ENCODE results near the gene EDNRB.

Gene EDNRB

DNA sequence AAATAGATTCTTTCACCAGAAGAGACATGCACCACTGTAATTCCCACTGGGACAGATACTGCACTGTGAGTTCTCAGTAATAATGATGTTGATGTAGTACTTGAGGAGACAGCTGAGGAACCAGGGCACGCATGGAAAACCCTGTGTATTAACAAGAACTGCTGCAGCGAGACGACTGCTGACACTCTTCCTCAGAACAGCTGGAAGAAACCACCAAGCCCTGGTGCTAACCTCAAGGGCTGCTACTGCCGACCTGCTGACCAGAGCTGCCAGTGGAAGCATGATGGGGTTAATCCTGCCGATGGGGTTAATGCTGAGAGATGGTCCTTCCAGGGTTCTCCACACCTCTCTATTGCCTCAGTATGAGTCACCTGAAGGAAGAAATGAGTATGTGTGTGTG lies 45.6 kb downstream of the EDNRB start:
- Histone ChIP-seq H3K4me1 (ENCODE audit: control insufficient read depth, insufficient read depth, low read length, poor library complexity, severe bottlenecking) (no peaks in the 10 kb centered on the region), H3K4me3 (ENCODE audit: extremely low read depth, insufficient read depth, low read length, poor library complexity, severe bottlenecking) (no peak overlapping the region), H3K36me3 (ENCODE audit: control insufficient read depth, insufficient read depth, low read length) (no peaks in the 10 kb centered on the region), H3K27ac (ENCODE audit: low read depth, low read length, severe bottlenecking) (no peak overlapping the region), H3K9me3 (ENCODE audit: control insufficient read depth, low read length) (peaks cover 3% of the 10 kb centered on the region)
- 83 to 90% methylated on average over 3 to 4 of the region's 5 CpGs for WGBS, 2 experiments (ENCODE audit: insufficient coverage in 2 of 2)

DNA sequence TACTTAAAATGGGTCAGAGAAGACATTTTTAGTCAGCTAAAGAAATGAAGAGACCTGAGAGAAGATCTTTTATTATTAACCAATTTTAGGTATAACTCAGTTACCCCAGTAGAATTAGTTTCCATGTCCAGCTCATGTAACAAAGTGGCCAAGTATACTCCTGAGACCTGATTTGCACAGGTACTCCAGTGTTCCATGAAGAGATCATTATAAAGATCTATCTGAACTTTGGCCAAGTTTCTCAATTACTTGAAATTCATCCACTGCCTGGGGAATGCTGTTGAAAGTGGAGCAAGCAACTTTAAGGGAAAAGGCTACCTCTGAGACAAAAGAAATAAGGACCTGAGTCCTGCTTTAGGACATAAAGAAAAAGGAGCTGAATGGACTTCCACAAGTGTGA lies 47.0 kb downstream of the EDNRB start:
- no peaks in the 10 kb centered on the region for H3K4me1 ChIP-seq (ENCODE audit: control insufficient read depth, insufficient read depth, low read length, poor library complexity, severe bottlenecking)
- H3K9me3 ChIP-seq (ENCODE audit: control insufficient read depth, low read length): peaks cover 3% of the 10 kb centered on the region
- H3K27ac ChIP-seq (ENCODE audit: low read depth, low read length, severe bottlenecking): no peak overlapping the region
- H3K36me3 ChIP-seq (ENCODE audit: control insufficient read depth, insufficient read depth, low read length): no peaks in the 10 kb centered on the region
- no peak overlapping the region for H3K4me3 ChIP-seq (ENCODE audit: extremely low read depth, insufficient read depth, low read length, poor library complexity, severe bottlenecking)

DNA sequence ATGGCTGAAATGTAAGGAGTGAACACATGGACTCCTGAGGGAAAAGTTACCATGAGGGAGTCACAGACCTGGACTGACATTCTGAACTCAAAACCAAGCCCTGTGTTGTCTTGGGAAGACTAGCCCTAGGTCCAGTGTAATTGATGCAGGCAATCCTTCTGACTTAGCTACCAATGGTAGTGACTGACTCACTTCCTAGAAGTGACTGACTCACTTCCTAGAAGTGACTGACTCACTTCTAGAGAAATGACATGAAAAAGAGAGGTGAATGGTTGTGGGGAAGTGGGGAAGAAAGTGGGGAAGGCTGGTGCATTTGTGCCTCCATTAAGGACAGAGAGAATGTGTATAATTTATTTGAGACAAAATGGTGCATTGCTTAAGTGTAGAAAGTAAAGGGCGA lies 49.9 kb downstream of the EDNRB start:
- WGBS, 2 experiments (ENCODE audit: insufficient coverage in 2 of 2): 91 to 92% methylated on average over 1 of the region's 1 CpG

DNA sequence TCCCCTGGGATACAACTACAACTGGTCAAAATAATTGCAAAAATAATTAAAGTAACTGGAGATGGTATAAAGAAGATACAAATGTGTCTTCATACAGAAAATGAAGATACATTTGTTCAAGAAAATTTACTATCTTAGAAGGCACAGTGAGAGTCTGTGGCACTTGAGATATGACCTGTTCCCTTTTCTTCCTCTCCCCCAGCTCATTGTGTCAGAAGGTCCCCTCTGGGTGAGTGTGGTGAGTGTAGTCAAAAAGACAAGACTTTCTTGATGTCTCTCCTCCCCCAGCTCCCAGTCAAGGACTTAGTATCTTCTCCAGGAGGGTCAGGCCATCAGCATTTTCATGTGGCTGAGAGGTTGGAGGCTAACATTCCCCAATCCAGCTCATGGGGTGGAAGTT lies 51.7 kb downstream of the EDNRB start:
- no peaks in the 10 kb centered on the region for H3K36me3 ChIP-seq (ENCODE audit: control insufficient read depth, insufficient read depth, low read length)
- peaks cover 3% of the 10 kb centered on the region for H3K4me1 ChIP-seq (ENCODE audit: control insufficient read depth, insufficient read depth, low read length, poor library complexity, severe bottlenecking)
- no peak overlapping the region for H3K27ac ChIP-seq (ENCODE audit: low read depth, low read length, severe bottlenecking)
- H3K4me3 ChIP-seq (ENCODE audit: extremely low read depth, insufficient read depth, low read length, poor library complexity, severe bottlenecking): no peak overlapping the region
- no peaks in the 10 kb centered on the region for H3K9me3 ChIP-seq (ENCODE audit: control insufficient read depth, low read length)

More for the DNA sequence above, 49.9 kb downstream of the EDNRB start:
- Histone ChIP-seq H3K27ac (ENCODE audit: low read depth, low read length, severe bottlenecking) (no peak overlapping the region), H3K4me1 (ENCODE audit: control insufficient read depth, insufficient read depth, low read length, poor library complexity, severe bottlenecking) (no peaks in the 10 kb centered on the region), H3K9me3 (ENCODE audit: control insufficient read depth, low read length) (peaks cover 3% of the 10 kb centered on the region), H3K4me3 (ENCODE audit: extremely low read depth, insufficient read depth, low read length, poor library complexity, severe bottlenecking) (no peak overlapping the region), H3K36me3 (ENCODE audit: control insufficient read depth, insufficient read depth, low read length) (no peaks in the 10 kb centered on the region)

DNA sequence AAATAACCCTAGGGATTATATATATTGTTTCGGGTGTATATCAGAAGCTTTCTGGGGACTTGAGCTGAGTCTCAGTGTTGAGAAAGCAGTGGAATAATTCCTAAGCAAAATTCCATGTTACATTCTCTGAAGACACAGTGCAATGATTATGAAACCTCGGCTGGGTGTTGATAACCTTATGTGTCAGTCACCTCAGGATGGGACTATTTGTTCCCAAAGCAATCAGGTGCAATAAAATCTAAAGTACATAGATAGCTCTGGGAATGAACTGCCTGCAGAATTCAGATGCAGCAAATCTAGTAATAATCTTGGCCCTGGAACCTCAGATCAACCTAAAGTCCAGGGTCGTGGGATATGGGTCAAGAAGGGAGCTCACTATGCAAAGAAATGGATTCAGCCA lies 53.0 kb downstream of the EDNRB start:
- Histone ChIP-seq H3K4me1 (ENCODE audit: control insufficient read depth, insufficient read depth, low read length, poor library complexity, severe bottlenecking) (peaks cover 11% of the 10 kb centered on the region), H3K27ac (ENCODE audit: low read depth, low read length, severe bottlenecking) (no peak overlapping the region), H3K9me3 (ENCODE audit: control insufficient read depth, low read length) (no peaks in the 10 kb centered on the region), H3K36me3 (ENCODE audit: control insufficient read depth, insufficient read depth, low read length) (no peaks in the 10 kb centered on the region), H3K4me3 (ENCODE audit: extremely low read depth, insufficient read depth, low read length, poor library complexity, severe bottlenecking) (no peak overlapping the region)
- 88 to 94% methylated on average over 2 of the region's 3 CpGs for WGBS, 2 experiments (ENCODE audit: insufficient coverage in 2 of 2)

DNA sequence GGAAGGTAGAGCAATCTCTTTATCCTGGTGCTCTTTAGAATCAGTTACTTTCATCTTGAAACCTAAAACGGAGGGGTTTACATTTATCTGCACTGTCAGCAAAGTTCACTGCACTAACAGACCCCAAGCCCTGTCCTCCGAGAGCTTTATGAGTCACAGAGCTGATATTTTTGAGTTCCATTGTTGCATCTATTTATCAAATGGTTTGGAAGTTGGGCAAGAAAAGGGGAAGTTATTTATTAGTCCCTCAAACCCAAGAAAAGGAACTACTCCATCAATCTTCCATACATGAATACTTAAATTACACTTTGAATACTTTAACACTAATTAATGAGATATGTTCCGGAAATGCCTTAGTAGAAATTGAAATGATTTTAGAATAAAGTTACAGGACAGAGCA lies 55.5 kb downstream of the EDNRB start:
- Histone ChIP-seq H3K36me3 (ENCODE audit: control insufficient read depth, insufficient read depth, low read length) (no peaks in the 10 kb centered on the region), H3K4me3 (ENCODE audit: extremely low read depth, insufficient read depth, low read length, poor library complexity, severe bottlenecking) (no peak overlapping the region), H3K9me3 (ENCODE audit: control insufficient read depth, low read length) (no peaks in the 10 kb centered on the region), H3K27ac (ENCODE audit: low read depth, low read length, severe bottlenecking) (no peak overlapping the region), H3K4me1 (ENCODE audit: control insufficient read depth, insufficient read depth, low read length, poor library complexity, severe bottlenecking) (peaks cover 11% of the 10 kb centered on the region)
- WGBS, 2 experiments (ENCODE audit: insufficient coverage in 2 of 2): 20 to 60% methylated on average over 1 of the region's 3 CpGs

DNA sequence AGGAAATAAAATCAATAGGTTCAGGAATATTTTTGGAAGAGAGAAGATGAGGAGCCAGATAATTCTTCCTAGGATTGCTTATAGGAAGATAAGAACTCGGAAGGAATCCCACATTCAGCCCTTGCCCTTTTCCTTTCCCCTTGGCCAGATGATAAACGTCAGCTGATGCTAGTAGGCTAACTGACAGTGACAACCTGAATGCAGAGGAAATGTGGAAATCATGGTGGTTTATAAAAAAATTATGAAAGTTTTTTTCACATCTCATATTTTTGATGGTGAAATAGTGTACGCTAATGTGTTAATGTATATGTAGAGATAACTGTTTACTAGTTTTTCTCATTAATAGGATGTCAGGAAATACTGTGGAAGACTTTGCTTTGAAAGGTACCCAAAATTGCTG lies 56.9 kb downstream of the EDNRB start:
- 100% methylated on average over 1 of the region's 3 CpGs; no CpG with 5 or more reads in 1 of the 2 experiments for WGBS, 2 experiments (ENCODE audit: insufficient coverage in 2 of 2)
- H3K4me1 ChIP-seq (ENCODE audit: control insufficient read depth, insufficient read depth, low read length, poor library complexity, severe bottlenecking): peaks cover 11% of the 10 kb centered on the region

DNA sequence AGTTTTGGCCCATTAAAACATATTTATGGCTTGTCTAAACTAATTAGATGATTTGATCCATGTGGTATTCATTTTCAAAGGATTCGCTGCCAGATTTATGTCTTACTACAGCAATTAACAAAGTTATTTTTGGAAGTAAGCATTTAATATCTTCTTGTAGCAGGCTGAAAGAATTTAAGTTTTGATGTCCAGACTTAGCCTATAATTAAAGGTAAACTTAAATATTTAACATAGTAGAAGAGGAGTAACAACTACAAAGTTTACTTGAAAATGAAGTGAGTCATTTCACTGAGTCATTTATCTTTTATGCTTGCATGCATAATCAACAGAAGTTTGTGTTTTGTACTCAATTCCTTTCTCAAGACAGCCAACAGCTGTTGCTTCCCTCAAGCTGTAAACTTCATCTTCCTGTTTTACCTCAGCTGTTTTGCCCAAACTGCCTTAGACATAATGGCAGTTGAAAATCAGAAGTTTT lies 58.1 kb downstream of the EDNRB start:
- Histone ChIP-seq H3K27ac (ENCODE audit: low read depth, low read length, severe bottlenecking) (peak overlapping the region; percentile 55), H3K4me1 (ENCODE audit: control insufficient read depth, insufficient read depth, low read length, poor library complexity, severe bottlenecking) (peaks cover 11% of the 10 kb centered on the region), H3K36me3 (ENCODE audit: control insufficient read depth, insufficient read depth, low read length) (no peaks in the 10 kb centered on the region), H3K4me3 (ENCODE audit: extremely low read depth, insufficient read depth, low read length, poor library complexity, severe bottlenecking) (no peak overlapping the region), H3K9me3 (ENCODE audit: control insufficient read depth, low read length) (no peaks in the 10 kb centered on the region)
- no CpG with 5 or more reads among the region's 1 CpG for WGBS, 2 experiments (ENCODE audit: insufficient coverage in 2 of 2)

More for the DNA sequence above, 56.9 kb downstream of the EDNRB start:
- Histone ChIP-seq H3K4me3 (ENCODE audit: extremely low read depth, insufficient read depth, low read length, poor library complexity, severe bottlenecking) (no peak overlapping the region), H3K27ac (ENCODE audit: low read depth, low read length, severe bottlenecking) (no peak overlapping the region), H3K9me3 (ENCODE audit: control insufficient read depth, low read length) (no peaks in the 10 kb centered on the region), H3K36me3 (ENCODE audit: control insufficient read depth, insufficient read depth, low read length) (no peaks in the 10 kb centered on the region)

DNA sequence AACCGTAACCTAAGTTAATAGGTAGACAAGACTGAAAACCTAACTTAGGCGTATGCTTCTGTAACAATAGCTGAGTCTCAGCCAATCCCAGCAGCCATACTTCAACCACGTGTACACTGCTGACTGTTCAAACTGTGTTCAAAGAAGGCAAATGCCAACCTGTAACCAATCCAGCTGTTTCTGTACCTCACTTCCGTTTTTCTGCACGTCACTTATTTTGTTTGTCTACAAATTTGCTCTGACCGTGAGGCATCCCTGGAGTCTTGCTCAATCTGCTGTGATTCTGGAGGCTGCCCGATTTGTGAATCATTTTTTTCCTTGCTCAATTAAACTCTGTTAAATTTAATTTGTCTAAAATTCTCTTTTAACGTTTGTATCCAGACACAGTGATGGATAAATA lies 59.2 kb downstream of the EDNRB start:
- Histone ChIP-seq H3K4me3 (ENCODE audit: extremely low read depth, insufficient read depth, low read length, poor library complexity, severe bottlenecking) (no peak overlapping the region), H3K4me1 (ENCODE audit: control insufficient read depth, insufficient read depth, low read length, poor library complexity, severe bottlenecking) (peaks cover 11% of the 10 kb centered on the region)

DNA sequence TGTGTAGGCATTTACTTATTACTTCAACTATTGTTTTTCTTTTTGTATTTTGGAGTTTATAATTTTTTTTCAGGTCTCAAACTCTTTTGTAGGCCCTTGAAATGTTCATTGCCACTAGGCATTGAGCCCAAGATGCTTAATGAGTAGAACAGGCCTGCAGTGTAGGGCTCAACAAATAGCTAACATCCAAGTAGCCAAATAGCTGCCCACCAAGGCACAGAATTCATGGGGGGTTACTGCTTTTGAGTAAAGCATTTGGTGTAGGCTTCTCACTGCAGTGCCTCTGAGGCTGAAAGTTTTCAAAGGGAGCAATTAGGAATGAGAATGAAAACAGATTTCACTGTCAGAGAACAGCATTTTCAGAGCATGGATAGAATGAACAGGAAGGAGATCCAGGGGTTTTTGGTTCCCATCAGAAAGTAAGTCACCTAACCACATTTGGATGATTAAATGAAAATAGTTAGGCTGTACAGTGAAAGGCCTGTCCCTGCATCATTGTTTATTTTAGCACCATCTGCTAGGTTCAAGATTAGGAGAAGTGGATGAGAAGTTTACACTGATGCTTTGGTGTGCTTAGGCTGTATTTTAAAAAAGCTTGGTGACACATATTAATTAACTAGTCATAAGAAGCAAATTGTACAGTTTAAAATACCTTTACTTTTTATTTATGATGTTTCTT lies 61.0 kb downstream of the EDNRB start:
- no peaks in the 10 kb centered on the region for H3K36me3 ChIP-seq (ENCODE audit: control insufficient read depth, insufficient read depth, low read length)
- no peak overlapping the region for H3K4me3 ChIP-seq (ENCODE audit: extremely low read depth, insufficient read depth, low read length, poor library complexity, severe bottlenecking)
- H3K27ac ChIP-seq (ENCODE audit: low read depth, low read length, severe bottlenecking): peak overlapping the region; percentile 31
- H3K4me1 ChIP-seq (ENCODE audit: control insufficient read depth, insufficient read depth, low read length, poor library complexity, severe bottlenecking): peaks cover 8% of the 10 kb centered on the region
- H3K9me3 ChIP-seq (ENCODE audit: control insufficient read depth, low read length): no peaks in the 10 kb centered on the region

More for the DNA sequence above, 59.2 kb downstream of the EDNRB start:
- 94% methylated on average over 6 to 7 of the region's 8 CpGs for whole genome bisulfite sequencing, 2 experiments (ENCODE audit: insufficient coverage in 2 of 2)
- no peak overlapping the region for H3K27ac ChIP-seq (ENCODE audit: low read depth, low read length, severe bottlenecking)
- no peaks in the 10 kb centered on the region for H3K9me3 ChIP-seq (ENCODE audit: control insufficient read depth, low read length)
- no peaks in the 10 kb centered on the region for H3K36me3 ChIP-seq (ENCODE audit: control insufficient read depth, insufficient read depth, low read length)

DNA sequence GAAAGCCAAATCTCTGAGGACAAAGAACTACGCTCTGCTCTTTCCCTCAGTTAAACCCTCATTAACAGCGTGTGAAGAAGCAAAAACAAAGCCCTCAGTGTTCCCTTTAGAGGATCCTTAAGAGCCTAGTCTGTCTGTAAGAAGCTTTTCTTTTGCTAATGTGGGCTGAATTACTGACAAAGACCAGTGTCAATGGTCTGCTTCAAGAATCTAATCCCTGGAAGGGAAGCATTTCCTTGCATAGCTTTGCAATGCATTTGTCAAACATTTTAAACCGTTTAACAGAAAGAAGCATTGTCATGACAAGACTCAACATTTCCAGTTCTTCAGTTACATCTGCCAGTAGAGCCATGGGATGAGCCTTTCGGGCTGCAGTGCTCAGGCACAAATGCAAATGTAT lies 64.9 kb downstream of the EDNRB start:
- no peak overlapping the region for H3K4me3 ChIP-seq (ENCODE audit: extremely low read depth, insufficient read depth, low read length, poor library complexity, severe bottlenecking)
- peak overlapping the region; percentile 94 for H3K27ac ChIP-seq (ENCODE audit: low read depth, low read length, severe bottlenecking)
- no peaks in the 10 kb centered on the region for H3K9me3 ChIP-seq (ENCODE audit: control insufficient read depth, low read length)
- H3K36me3 ChIP-seq (ENCODE audit: control insufficient read depth, insufficient read depth, low read length): no peaks in the 10 kb centered on the region
- 0 to 40% methylated on average over 1 of the region's 4 CpGs for WGBS, 2 experiments (ENCODE audit: insufficient coverage in 2 of 2)
- H3K4me1 ChIP-seq (ENCODE audit: control insufficient read depth, insufficient read depth, low read length, poor library complexity, severe bottlenecking): no peaks in the 10 kb centered on the region

All from mesodermal cell (in vitro differentiated cells).